ENCODE results near the gene GTF2H1. TPM values are rescaled to one million over a fixed set of nuclear protein-coding genes. Genes with fewer than 3 reads are reported as not detected.
"Not testable (repeated sequence)": the region's sequence is repeated elsewhere in the genome, so short reads cannot be mapped to it uniquely, and the experiment has no call there.

GTF2H1 gene
- total and polyA plus RNA-seq, 4 donors, result 35.6 to 53.3 (median 38.7) TPM

DNA sequence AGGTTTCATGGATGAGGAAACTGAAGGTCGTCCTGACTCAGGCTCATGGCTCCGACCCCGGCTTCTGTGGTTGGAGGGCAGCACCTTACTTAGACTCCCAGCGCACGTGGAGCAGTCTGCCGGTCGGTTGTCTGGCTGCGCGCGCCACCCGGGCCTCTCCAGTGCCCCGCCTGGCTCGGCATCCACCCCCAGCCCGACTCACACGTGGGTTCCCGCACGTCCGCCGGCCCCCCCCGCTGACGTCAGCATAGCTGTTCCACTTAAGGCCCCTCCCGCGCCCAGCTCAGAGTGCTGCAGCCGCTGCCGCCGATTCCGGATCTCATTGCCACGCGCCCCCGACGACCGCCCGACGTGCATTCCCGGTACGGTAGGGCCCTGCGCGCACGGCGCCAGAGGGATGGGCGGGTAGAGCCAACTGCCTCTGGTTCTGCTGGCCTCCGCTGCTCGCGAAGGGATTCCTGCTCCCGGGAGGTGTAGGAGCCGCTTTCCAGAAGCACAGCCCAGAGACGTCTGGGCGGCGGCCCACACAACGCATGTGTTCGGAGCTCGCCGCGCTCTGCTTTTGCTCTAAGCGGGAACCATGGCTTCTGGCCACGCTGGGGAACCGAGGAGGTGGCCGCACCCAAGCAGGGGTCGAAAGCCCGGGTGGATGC lies 72.0 kb downstream of the GTF2H1 start, which contains the start of gene LDHA:
Gene LDHA (plus strand): TSS at position 289 of the 653 bp plus-strand sequence. CDS start 2,280 bp downstream, outside the sequence.
- ATAC-seq (ENCODE audit: low FRiP score) (peak; percentile 96), DNase-seq (peak; percentile 100)
- H3K9me3 ChIP-seq (ENCODE audit: control insufficient read depth, low read length), result no peaks in the 10 kb centered on the region
- peak within 1 kb of the TSS; percentile 71 to 81 for H3K4me3 ChIP-seq (ENCODE audit: low read length in 2 of 2)
- H3K4me1 ChIP-seq (ENCODE audit: control insufficient read depth in 1 of 2, insufficient read depth in 2 of 2, low read length in 2 of 2), result no peaks in the 10 kb centered on the region
- no peaks in the 10 kb centered on the region for H3K27me3 ChIP-seq (ENCODE audit: control insufficient read depth in 1 of 2, insufficient read depth in 2 of 2, low read length in 1 of 2)
- intact Hi-C loops (cut with DNase I), result loop anchor here in 1 of 2 donors (1.0 to 10.0 kb wide), 4 partner anchors 10 to 150 kb away; partner anchors contain the start of genes GTF2H1, HPS5 and SAA2
- H3K36me3 ChIP-seq (ENCODE audit: control insufficient read depth in 1 of 2, insufficient read depth in 2 of 2, low read length in 1 of 2), result peaks cover under 1 to 2% of the 10 kb centered on the region in 2 donors
- 0 to 1% methylated on average over 60 of the region's 60 CpGs for WGBS, 2 donors
- H3K27ac ChIP-seq (ENCODE audit: low read depth in 1 of 2, low read length in 2 of 2), result peak within 1 kb of the TSS; percentile 75 to 84

DNA sequence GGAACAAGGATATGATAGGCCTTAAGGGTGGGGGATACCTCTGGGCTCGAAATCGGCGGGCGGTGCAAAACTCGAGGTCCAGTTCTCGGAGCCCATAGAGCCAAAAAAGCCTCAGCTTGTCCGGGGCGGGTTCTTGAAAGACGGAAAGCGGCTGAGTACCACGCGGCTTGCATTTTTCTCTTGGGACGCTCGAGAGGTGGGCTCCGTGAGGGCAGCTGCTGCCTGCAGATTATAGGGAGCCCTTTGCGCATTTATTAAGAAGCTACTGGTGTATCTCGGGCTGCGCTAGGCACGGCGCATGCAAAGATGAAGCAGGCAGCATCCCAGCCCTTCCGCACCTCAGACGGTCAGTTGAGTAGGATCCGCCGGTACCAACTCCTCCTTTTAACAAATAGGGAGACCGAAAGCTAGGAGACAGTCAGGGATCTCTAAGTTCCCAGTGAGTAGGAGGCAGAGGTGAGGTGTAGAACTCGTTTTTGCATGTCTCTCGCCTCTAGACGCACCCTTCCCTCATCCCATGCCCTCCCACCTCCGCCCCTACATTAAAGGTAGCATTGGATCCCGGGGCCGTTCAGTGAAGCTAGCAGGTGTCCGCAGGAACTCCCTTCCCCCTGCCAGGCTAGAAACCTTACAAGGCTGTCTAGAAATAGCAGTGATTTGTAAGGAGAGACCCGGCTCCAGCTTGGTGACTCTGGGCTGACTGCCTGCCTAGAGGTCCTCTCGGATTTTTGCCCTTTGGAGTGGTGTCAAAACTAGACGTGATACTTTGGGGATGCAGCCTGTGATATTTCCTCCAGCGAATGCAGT lies 72.8 kb downstream of the GTF2H1 start:
- DNase-seq (no peak), ATAC-seq (ENCODE audit: low FRiP score) (peak; percentile 0)
- H3K4me3 ChIP-seq (ENCODE audit: low read length in 2 of 2), result peak overlapping the region; percentile 71 to 81
- no peaks in the 10 kb centered on the region for H3K9me3 ChIP-seq (ENCODE audit: control insufficient read depth, low read length)
- intact Hi-C loops (cut with DNase I), result loop anchor here (1.0 to 10.0 kb wide), 6 partner anchors 11 to 150 kb away; partner anchors contain the start of genes GTF2H1 (in 2 of the 2), HPS5 (in 2 of the 2), SAA2 (in 1 of the 2) and TSG101 (in 1 of the 2)
- no peaks in the 10 kb centered on the region for H3K4me1 ChIP-seq (ENCODE audit: control insufficient read depth in 1 of 2, insufficient read depth in 2 of 2, low read length in 2 of 2)
- H3K27ac ChIP-seq (ENCODE audit: low read depth in 1 of 2, low read length in 2 of 2), result peak overlapping the region; percentile 20 to 75
- 0% methylated on average over 34 to 36 of the region's 36 CpGs for WGBS, 2 donors
- peaks cover 5% of the 10 kb centered on the region in 2 donors for H3K36me3 ChIP-seq (ENCODE audit: control insufficient read depth in 1 of 2, insufficient read depth in 2 of 2, low read length in 1 of 2)
- no peaks in the 10 kb centered on the region for H3K27me3 ChIP-seq (ENCODE audit: control insufficient read depth in 1 of 2, insufficient read depth in 2 of 2, low read length in 1 of 2)

DNA sequence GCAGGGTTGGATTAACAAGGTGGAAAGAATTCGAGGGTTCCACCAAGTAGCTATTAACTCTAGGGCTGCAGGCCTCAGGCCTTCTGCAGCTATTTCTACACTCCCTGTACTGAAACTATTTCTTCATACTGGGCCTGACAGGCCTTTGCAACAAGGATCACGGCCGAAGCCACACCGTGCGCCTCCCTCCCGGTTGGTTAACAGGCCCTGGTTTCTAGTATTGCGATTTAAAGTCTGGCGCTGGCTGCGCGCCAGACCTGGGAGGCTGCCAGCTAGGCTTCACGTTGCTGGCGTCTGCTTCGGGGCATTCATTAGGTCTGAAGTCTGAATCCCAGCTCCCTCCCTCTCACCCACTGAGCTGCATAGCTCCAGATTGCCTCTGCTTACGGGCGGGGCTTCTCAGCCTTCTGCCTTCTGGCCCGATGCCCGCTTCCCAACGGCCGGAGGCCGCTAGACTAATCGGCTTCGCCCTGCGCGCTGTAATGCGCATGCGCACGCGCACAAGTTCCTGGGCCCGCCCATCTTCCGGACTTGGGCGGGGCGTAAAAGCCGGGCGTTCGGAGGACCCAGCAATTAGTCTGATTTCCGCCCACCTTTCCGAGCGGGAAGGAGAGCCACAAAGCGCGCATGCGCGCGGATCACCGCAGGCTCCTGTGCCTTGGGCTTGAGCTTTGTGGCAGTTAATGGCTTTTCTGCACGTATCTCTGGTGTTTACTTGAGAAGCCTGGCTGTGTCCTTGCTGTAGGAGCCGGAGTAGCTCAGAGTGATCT lies 73.6 kb downstream of the GTF2H1 start:
- no peaks in the 10 kb centered on the region for H3K27me3 ChIP-seq (ENCODE audit: control insufficient read depth in 1 of 2, insufficient read depth in 2 of 2, low read length in 1 of 2)
- peaks cover 6 to 8% of the 10 kb centered on the region in 2 donors for H3K36me3 ChIP-seq (ENCODE audit: control insufficient read depth in 1 of 2, insufficient read depth in 2 of 2, low read length in 1 of 2)
- H3K4me1 ChIP-seq (ENCODE audit: control insufficient read depth in 1 of 2, insufficient read depth in 2 of 2, low read length in 2 of 2), result no peaks in the 10 kb centered on the region
- WGBS, 2 donors, result 0% methylated on average over 46 of the region's 46 CpGs
- H3K27ac ChIP-seq (ENCODE audit: low read depth in 1 of 2, low read length in 2 of 2), result peak overlapping the region in 1 of 2 donors; percentile 75
- DNase-seq (peak; percentile 99), ATAC-seq (ENCODE audit: low FRiP score) (peak; percentile 96)
- no peaks in the 10 kb centered on the region for H3K9me3 ChIP-seq (ENCODE audit: control insufficient read depth, low read length)
- intact Hi-C loops (cut with DNase I), result loop anchor here (2.0 to 10.0 kb wide), 4 partner anchors 74 to 151 kb away; partner anchors contain the start of genes GTF2H1 (in 1 of the 2), HPS5 (in 1 of the 2), SAA2 (in 1 of the 2) and TSG101 (in 1 of the 2)
- peak overlapping the region; percentile 71 to 81 for H3K4me3 ChIP-seq (ENCODE audit: low read length in 2 of 2)

DNA sequence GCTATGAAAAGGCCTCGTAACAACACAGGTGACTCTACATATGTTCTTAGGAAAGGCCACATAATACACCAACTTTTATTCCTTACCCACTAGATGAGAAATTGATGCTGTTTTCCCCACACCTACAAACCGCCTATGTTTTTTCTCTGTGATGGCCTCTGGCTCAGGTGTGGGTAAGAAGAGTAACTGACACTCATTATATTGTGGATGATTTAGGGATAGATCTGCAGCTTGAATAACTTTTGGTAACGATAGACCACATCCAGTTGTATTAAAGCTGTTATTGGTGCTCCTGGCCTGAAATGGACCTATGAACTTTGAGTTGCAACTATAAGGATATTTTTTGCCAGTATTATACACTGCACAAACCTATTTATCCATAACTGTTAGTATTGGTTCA lies 75.6 kb downstream of the GTF2H1 start:
- DNase-seq, result no peak

DNA sequence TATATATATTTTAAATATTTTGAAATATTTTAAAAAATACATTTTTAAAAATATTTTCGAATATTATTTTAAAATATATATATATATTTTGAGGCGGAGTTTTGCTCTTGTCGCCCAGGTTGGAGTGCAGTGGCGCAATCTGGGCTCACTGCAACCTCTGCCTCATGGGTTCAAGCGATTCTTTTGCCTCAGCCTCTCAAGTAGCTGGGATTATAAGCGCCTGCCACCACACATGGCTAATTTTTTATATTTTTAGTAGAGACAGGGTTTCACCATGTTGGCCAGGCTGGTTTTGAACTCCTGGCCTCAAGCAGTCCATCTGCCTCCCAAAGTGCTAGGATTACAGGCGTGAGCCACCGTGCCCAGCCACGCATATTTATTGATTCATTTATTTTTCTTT lies 78.7 kb downstream of the GTF2H1 start:
- WGBS, 2 donors, result 96 to 97% methylated on average over 9 of the region's 9 CpGs
- intact Hi-C loops (cut with DNase I), result not testable (repeated sequence)

More for the DNA sequence above, 75.6 kb downstream of the GTF2H1 start:
- no peaks in the 10 kb centered on the region for H3K9me3 ChIP-seq (ENCODE audit: control insufficient read depth, low read length)
- H3K36me3 ChIP-seq (ENCODE audit: control insufficient read depth in 1 of 2, insufficient read depth in 2 of 2, low read length in 1 of 2), result peaks cover 6 to 9% of the 10 kb centered on the region in 2 donors
- no peak overlapping the region for H3K4me3 ChIP-seq (ENCODE audit: low read length in 2 of 2)
- intact Hi-C loops (cut with DNase I), result loop anchor here (5.0 to 10.0 kb wide), 3 partner anchors 76 to 153 kb away; partner anchors contain the start of genes GTF2H1 (in 1 of the 2), HPS5 (in 1 of the 2), SAA2 (in 1 of the 2) and TSG101 (in 1 of the 2)
- no peaks in the 10 kb centered on the region for H3K27me3 ChIP-seq (ENCODE audit: control insufficient read depth in 1 of 2, insufficient read depth in 2 of 2, low read length in 1 of 2)
- WGBS, 2 donors, result 95 to 96% methylated on average over 3 of the region's 3 CpGs
- ATAC-seq (ENCODE audit: low FRiP score), result no peak
- H3K4me1 ChIP-seq (ENCODE audit: control insufficient read depth in 1 of 2, insufficient read depth in 2 of 2, low read length in 2 of 2), result no peaks in the 10 kb centered on the region
- no peak overlapping the region for H3K27ac ChIP-seq (ENCODE audit: low read depth in 1 of 2, low read length in 2 of 2)

GRCh38 chr11:18404062-18404461 lies 81.7 kb downstream of the GTF2H1 start:
- no peak overlapping the region for H3K4me3 ChIP-seq (ENCODE audit: low read length in 2 of 2)
- ATAC-seq (ENCODE audit: low FRiP score) (no peak), DNase-seq (no peak)
- intact Hi-C loops (cut with DNase I), result no loop called here
- H3K9me3 ChIP-seq (ENCODE audit: control insufficient read depth, low read length), result no peaks in the 10 kb centered on the region
- H3K27ac ChIP-seq (ENCODE audit: low read depth in 1 of 2, low read length in 2 of 2), result no peak overlapping the region
- H3K27me3 ChIP-seq (ENCODE audit: control insufficient read depth in 1 of 2, insufficient read depth in 2 of 2, low read length in 1 of 2), result no peaks in the 10 kb centered on the region
- WGBS, 2 donors, result 96 to 97% methylated on average over 4 of the region's 4 CpGs
- peaks cover 10 to 19% of the 10 kb centered on the region in 2 donors for H3K36me3 ChIP-seq (ENCODE audit: control insufficient read depth in 1 of 2, insufficient read depth in 2 of 2, low read length in 1 of 2)
- H3K4me1 ChIP-seq (ENCODE audit: control insufficient read depth in 1 of 2, insufficient read depth in 2 of 2, low read length in 2 of 2), result no peaks in the 10 kb centered on the region

More for the DNA sequence above, 78.7 kb downstream of the GTF2H1 start:
- not testable (repeated sequence) for ATAC-seq (ENCODE audit: low FRiP score); H3K4me3 ChIP-seq (ENCODE audit: low read length in 2 of 2); H3K27ac ChIP-seq (ENCODE audit: low read depth in 1 of 2, low read length in 2 of 2); H3K27me3 ChIP-seq (ENCODE audit: control insufficient read depth in 1 of 2, insufficient read depth in 2 of 2, low read length in 1 of 2); H3K4me1 ChIP-seq (ENCODE audit: control insufficient read depth in 1 of 2, insufficient read depth in 2 of 2, low read length in 2 of 2); DNase-seq; H3K9me3 ChIP-seq (ENCODE audit: control insufficient read depth, low read length)
- H3K36me3 ChIP-seq (ENCODE audit: control insufficient read depth in 1 of 2, insufficient read depth in 2 of 2, low read length in 1 of 2), result peaks cover 7 to 16% of the 10 kb centered on the region in 2 donors

- H3K4me3 ChIP-seq (ENCODE audit: low read length in 2 of 2); ATAC-seq (ENCODE audit: low FRiP score); H3K9me3 ChIP-seq (ENCODE audit: control insufficient read depth, low read length); H3K27ac ChIP-seq (ENCODE audit: low read depth in 1 of 2, low read length in 2 of 2); H3K36me3 ChIP-seq (ENCODE audit: control insufficient read depth in 1 of 2, insufficient read depth in 2 of 2, low read length in 1 of 2); DNase-seq; H3K27me3 ChIP-seq (ENCODE audit: control insufficient read depth in 1 of 2, insufficient read depth in 2 of 2, low read length in 1 of 2); H3K4me1 ChIP-seq (ENCODE audit: control insufficient read depth in 1 of 2, insufficient read depth in 2 of 2, low read length in 2 of 2); intact Hi-C loops (cut with DNase I): not testable (repeated sequence)
- 15 to 18% methylated on average over 3 of the region's 3 CpGs for WGBS, 2 donors
Observed at GRCh38 chr11:18407400-18407799, 85.0 kb downstream of the GTF2H1 start.
